NCI-H146 treated with DMSO at 0.1 percent for 48 hours (cell line): ENCODE measurements around the gene CUX1.
"Not testable (repeated sequence)": the region's sequence is repeated elsewhere in the genome, so short reads cannot be mapped to it uniquely, and the experiment has no call there.

Experiments
- DNase-seq: peaks from one replicate; lab custom pipeline; 2025; ENCODE audit not compliant: unreplicated experiment; lab: John Stamatoyannopoulos, UW

CUX1 gene

GRCh38 chr7:101999393-101999792 lies 182.0 kb downstream of the CUX1 start:
- DNase-seq, result no peak

- no peak for DNase-seq
Observed at GRCh38 chr7:102000123-102000522, 182.7 kb downstream of the CUX1 start.

DNA sequence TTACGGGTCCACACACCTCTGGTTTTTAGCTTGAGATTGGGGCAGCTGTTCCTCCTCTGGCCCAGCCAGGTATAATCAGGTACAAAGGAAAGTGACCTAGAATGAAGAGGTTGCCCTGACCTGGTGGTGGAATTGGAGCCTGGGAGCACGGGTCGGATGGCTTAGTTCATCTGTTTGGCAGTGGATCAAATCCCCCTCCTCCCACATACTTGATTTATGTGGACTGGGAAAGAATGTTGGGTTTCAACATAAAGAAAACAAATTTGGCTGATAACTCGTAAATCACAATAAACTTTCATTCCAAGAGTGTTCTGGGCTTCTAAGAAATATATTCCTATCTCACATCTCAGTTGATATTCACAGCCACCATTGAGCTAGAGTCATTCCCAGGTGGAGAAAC lies 186.8 kb downstream of the CUX1 start:
- DNase-seq, result no peak

GRCh38 chr7:102004848-102005247 lies 187.4 kb downstream of the CUX1 start:
- DNase-seq, result no peak

GRCh38 chr7:102005933-102006480 lies 188.6 kb downstream of the CUX1 start:
- no peak for DNase-seq

GRCh38 chr7:102006695-102007094 lies 189.3 kb downstream of the CUX1 start:
- no peak for DNase-seq

DNA sequence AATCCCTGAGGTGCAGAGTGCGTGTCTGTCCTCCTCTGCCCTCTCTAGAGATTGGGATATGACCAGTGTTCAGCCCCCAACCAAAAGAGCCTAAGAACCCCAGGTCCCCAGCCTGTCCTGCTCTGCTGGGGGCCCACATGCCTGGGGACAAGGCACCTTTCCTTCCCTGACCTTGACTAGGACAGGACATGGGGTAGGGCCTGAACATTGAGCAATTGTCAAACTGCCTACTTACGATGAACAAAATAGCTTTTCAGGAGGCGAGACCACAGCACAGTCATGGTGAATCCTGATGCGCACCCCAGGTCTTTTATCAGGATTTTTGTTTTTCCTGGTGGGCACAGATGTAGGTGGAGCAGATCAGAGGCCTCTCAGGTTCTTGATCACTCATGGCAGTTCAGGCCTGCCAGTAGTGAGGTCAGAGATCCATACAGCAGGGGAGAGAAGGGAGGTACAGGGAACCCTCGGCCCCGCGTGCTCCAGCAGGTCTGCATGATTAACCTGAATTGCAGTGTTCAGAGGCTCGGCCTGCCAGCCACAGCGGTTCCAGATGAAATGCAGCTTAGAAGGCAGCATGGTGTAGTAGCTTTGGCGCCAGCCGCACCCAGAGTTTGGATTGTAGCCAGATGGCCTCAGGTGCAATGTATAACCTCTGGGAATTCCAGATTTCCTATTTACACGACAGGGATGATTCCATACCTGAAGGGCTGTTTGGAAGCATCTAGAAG lies 191.3 kb downstream of the CUX1 start:
- DNase-seq, result no peak

DNA sequence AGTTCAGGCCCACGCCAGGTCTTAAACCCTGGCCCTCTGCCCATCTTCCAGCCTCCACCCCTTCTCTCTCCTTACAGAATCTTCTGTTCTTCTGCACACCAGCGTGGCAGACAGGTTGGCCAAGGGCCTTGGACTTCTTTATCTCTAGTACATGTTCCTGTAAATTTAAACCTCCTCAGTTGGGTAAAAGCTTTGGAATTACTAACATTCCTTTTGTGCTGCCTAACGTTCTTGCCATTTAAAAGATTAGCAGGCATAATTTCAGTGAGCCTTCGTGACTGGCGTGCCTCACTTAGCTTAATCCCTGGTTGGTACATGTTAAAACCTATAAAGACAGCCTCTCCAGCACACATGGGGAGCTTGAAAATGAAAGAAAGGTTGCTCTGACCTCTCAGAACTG lies 192.2 kb downstream of the CUX1 start:
- no peak for DNase-seq

GRCh38 chr7:102012112-102012830 lies 194.8 kb downstream of the CUX1 start:
- not testable (repeated sequence) for DNase-seq

DNA sequence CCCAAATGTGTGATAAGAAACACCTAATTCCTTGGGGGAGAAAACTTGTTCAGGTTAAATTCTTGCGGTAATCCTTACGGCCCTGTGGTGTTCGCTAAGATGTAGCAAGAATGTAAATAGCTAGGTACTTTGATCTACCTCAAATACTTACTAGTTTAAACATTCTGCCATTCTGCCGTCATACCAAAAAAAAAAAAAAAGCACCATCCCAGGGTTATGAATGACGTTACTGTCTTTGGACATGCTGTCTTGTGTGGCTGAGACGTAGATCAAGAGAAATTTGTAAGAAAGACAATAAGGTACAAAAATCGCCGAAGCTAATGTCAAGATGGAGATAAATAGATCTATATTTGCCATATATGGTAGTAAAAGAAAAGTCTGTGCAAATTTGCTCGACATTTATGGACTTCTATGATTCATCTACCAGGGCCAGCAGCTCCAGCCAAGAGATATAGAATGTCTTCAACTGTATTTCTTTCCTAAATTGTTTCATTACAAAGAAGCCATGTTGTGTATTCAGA lies 195.6 kb downstream of the CUX1 start:
- no peak for DNase-seq

- no peak for DNase-seq
Observed at GRCh38 chr7:102018876-102019275, 201.4 kb downstream of the CUX1 start.

GRCh38 chr7:102019461-102019860 lies 202.0 kb downstream of the CUX1 start:
- DNase-seq, result no peak

DNA sequence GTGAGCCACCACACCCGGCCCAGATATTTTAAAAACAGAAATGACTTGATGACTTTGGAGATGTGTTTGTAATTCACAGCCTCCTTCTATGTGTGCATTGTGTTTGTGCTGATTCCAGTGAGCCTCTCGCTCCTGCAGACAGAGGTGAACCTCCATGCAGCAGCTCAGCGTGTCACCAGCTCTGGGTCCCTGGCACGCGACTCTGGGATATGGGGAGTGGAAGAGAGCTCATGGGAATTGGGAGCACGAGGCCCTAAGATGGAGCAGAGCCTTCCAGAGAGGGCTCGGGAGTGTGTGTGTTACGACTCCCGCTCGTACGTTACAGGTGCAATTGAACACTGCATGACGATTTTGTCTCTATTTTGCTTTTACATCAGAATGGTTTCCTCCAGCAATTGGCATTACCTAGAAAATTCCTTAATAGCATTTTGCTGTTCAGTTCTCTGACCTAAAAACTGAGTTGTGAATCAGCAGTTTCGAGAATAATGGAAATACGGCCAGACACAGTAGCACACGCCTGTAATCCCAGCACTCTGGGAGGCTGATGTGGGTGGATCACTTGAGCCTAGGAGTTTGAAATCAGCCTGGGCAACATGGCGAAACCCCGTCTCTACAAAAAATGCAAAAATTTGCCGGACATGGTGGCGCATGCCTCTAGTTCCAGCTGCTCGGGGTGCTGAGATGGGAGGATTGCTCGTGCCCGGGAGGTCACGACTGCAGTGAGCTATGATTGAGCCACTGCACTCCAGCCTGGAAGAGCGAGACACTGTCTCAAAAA lies 204.6 kb downstream of the CUX1 start:
- DNase-seq, result no peak

- no peak for DNase-seq
Observed at GRCh38 chr7:102024005-102024768, 206.8 kb downstream of the CUX1 start.

- no peak for DNase-seq
Observed at GRCh38 chr7:102024769-102025391, 207.5 kb downstream of the CUX1 start.

DNA sequence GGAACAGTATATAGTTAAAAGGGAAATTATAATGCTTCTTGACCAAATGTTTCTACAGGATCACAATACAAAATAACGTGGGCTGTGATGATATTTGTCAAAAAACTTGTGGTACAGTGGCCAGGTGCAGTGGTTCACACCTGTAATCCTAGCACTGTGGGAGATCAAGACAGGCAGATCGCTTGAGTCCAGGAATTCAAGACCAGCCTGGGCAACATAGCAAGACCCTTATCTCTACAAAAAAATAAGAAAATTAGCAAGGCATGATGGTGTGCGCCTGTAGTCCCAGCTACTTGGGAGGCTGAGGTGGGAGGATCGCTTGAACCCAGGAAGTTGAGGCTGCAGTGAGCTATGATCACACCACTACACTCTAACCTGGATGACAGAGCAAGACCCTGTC lies 208.4 kb downstream of the CUX1 start:
- not testable (repeated sequence) for DNase-seq

DNA sequence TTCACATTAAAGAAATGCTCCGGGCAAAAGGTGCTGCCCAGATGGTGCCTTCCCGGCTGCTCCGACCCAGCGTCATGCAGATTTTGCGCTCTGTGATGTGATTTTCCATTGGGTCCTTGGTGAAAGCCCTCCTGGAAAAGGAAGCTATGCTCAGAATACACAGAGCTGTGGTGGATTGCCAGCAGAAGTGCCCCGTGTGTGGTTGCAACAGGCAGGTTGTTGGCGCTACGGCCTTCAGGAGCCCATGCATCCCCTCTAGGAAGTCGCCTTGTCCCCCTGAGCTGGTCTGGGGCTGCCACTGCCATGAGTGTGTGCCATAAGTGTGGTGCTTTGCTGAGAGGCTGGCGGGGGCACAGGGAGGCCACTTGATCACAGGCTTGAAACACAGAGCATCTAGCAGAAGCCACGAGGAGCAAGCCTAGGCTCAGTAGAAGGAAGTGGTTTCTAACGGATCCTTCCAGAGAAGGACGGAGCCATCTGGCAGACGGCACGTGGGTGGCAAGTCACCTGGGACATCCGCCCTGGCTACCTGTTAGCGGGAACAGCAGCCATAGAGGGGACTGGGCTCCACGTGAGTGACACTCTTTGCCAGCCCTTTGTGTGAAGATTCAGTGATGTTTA lies 210.9 kb downstream of the CUX1 start:
- DNase-seq, result no peak

- no peak for DNase-seq
Observed at GRCh38 chr7:102029616-102030015, 212.2 kb downstream of the CUX1 start.

GRCh38 chr7:102030696-102031095 lies 213.3 kb downstream of the CUX1 start:
- no peak for DNase-seq

DNA sequence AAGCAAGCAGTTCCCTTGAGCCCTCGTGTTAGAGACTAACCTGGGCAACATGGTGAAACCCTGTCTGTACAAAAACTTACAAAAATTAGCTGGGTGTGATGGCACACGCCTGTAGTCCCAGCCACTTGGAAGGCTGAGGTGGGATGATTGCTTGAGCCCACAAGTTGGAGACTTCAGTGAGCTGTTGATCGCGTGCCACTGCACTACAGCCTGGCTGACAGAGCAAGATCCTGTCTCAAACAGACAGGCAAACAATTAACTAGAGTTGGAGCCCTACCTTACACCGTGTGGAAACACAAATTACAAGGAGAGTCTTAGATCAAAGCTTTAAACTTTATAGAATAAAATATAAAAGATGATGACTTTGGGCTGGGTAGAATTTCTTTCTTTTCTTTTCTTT lies 219.5 kb downstream of the CUX1 start:
- DNase-seq, result no peak
